GM12892 (cell line): Measurements from ENCODE around the gene SEC23B. TPM values are rescaled to one million over a fixed set of nuclear protein-coding genes. Genes with fewer than 3 reads are reported as not detected.
"Not testable (repeated sequence)": the region's sequence is repeated elsewhere in the genome, so short reads cannot be mapped to it uniquely, and the experiment has no call there.

Experiments used
- DNase-seq: peaks from one replicate; pipeline ENCODE4 v3.0.0; 2011; ENCODE audit not compliant: insufficient read length
- FAIRE-seq: peaks from 2 replicates; lab custom pipeline; 2011; peaks lifted over from hg19 to GRCh38; lab: Jason Lieb, UNC
- POLR2A ChIP-seq: IDR thresholded peaks from 2 replicates; pipeline ENCODE4 v1.6.1; 2011; ENCODE audit warnings: low read depth, low read length, control low read depth
- POLR2AphosphoS5 ChIP-seq: IDR thresholded peaks from 2 replicates; pipeline ENCODE4 v1.6.1; 2011; ENCODE audit warnings: low read depth, low read length, control low read depth
- TAF1 ChIP-seq: IDR thresholded peaks from 2 replicates; pipeline ENCODE4 v1.6.1; 2011; ENCODE audit warnings: low read depth, mild to moderate bottlenecking, control low read depth, low read length, borderline replicate concordance
- polyA plus RNA-seq: library from polyadenylated mRNA; unstranded; fragments of >200 nt; gene quantifications from one replicate; pipeline ENCODE4 v1.2.1, GENCODE V29; 2012; ENCODE audit warnings: missing spikeins, inconsistent platforms; ENCODE audit not compliant: missing spikeins

Gene SEC23B
- 57.0 TPM for polyA plus RNA-seq

- TF ChIP-seq POLR2A, result peak; percentile 84
- TF ChIP-seq TAF1, result peak; percentile 81
- TF ChIP-seq POLR2AphosphoS5, result peak; percentile 82
- DNase-seq (peak; percentile 90), FAIRE-seq (peak; percentile 97)
Measured at GRCh38 chr20:18507218-18508191, at the start of gene SEC23B. TSS of gene SEC23B (plus strand) at chr20:18507940. CDS start at chr20:18510836, 2,896 bp downstream.

GRCh38 chr20:18465536-18466200 lies 42.1 kb upstream of the SEC23B start:
- FAIRE-seq (no peak), DNase-seq (no peak)
- no peak for TF ChIP-seq POLR2A
- no peak for TF ChIP-seq TAF1
- no peak for TF ChIP-seq POLR2AphosphoS5

- TF ChIP-seq TAF1, result no peak
- no peak for TF ChIP-seq POLR2AphosphoS5
- no peak for TF ChIP-seq POLR2A
- DNase-seq, result no peak
- no peak for FAIRE-seq
Measured at GRCh38 chr20:18466574-18466893, 41.2 kb upstream of the SEC23B start.

GRCh38 chr20:18466894-18467730 lies 40.6 kb upstream of the SEC23B start, which contains the start of the genes DZANK1 and POLR3F:
TSS of gene DZANK1 (minus strand) at chr20:18467030. CDS start at chr20:18465358, 1,672 bp downstream.
TSS of gene POLR3F (plus strand) at chr20:18467390. CDS start at chr20:18467507, 117 bp downstream.
- FAIRE-seq (peak; percentile 95), DNase-seq (peak; percentile 92)
- peak; percentile 56; the same call in 1 of the 2 replicates for TF ChIP-seq TAF1
- TF ChIP-seq POLR2AphosphoS5, result peak; percentile 75
- TF ChIP-seq POLR2A, result peak; percentile 79

GRCh38 chr20:18477218-18477617 lies 30.5 kb upstream of the SEC23B start:
- FAIRE-seq, result no peak
- no peak for DNase-seq
- no peak for TF ChIP-seq TAF1
- no peak for TF ChIP-seq POLR2AphosphoS5
- TF ChIP-seq POLR2A, result no peak

- no peak for DNase-seq
- TF ChIP-seq TAF1 (no peak), POLR2A (no peak), POLR2AphosphoS5 (no peak)
- no peak for FAIRE-seq
Measured at GRCh38 chr20:18477821-18478220, 29.9 kb upstream of the SEC23B start.

GRCh38 chr20:18481596-18481995 lies 26.1 kb upstream of the SEC23B start:
- FAIRE-seq (no peak), DNase-seq (no peak)

GRCh38 chr20:18488301-18488700 lies 19.4 kb upstream of the SEC23B start:
- no peak for TF ChIP-seq TAF1
- no peak for TF ChIP-seq POLR2A
- no peak for TF ChIP-seq POLR2AphosphoS5
- no peak for FAIRE-seq

More at GRCh38 chr20:18481596-18481995, 26.1 kb upstream of the SEC23B start:
- no peak for TF ChIP-seq TAF1
- no peak for TF ChIP-seq POLR2AphosphoS5
- no peak for TF ChIP-seq POLR2A

GRCh38 chr20:18496042-18496441 lies 11.7 kb upstream of the SEC23B start:
- FAIRE-seq (peak; percentile 53), DNase-seq (no peak)
- TF ChIP-seq TAF1, result no peak
- no peak for TF ChIP-seq POLR2AphosphoS5
- TF ChIP-seq POLR2A, result no peak

More at GRCh38 chr20:18488301-18488700, 19.4 kb upstream of the SEC23B start:
- DNase-seq, result no peak

- TF ChIP-seq POLR2A, result peak; percentile 61
- no peak for TF ChIP-seq POLR2AphosphoS5
- TF ChIP-seq TAF1, result peak; percentile 59; the same call in 1 of the 2 replicates
- peak; percentile 92 for FAIRE-seq
- peak; percentile 77 for DNase-seq
Measured at GRCh38 chr20:18496740-18497592, 10.8 kb upstream of the SEC23B start, which contains the start of gene RBBP9. TSS of gene RBBP9 (minus strand) at chr20:18497225. CDS start at chr20:18497167, 58 bp downstream.

- no peak for FAIRE-seq
- DNase-seq, result no peak
- no peak for TF ChIP-seq POLR2A
- no peak for TF ChIP-seq POLR2AphosphoS5
- TF ChIP-seq TAF1, result no peak
Measured at GRCh38 chr20:18497603-18498002, 10.1 kb upstream of the SEC23B start.

- not testable (repeated sequence) for FAIRE-seq, DNase-seq
Measured at GRCh38 chr20:18501672-18502071, 6.1 kb upstream of the SEC23B start.
